ENCODE results near the gene MAN1C1. TPM values are rescaled to one million over a fixed set of nuclear protein-coding genes. Genes with fewer than 3 reads are reported as not detected.

MAN1C1 gene
- polyA plus RNA-seq, 1 donor from 2014 or later, result 1.3 TPM

GRCh38 chr1:25807480-25808390, 191.1 kb downstream of the MAN1C1 start:
- no peak overlapping the region for H2AFZ ChIP-seq (ENCODE audit: low read depth, low read length)
- H3K4me2 ChIP-seq (ENCODE audit: low read length), result no peak overlapping the region
- no peak overlapping the region for H3K4me3 ChIP-seq (ENCODE audit: low read length)
- H3K9ac ChIP-seq (ENCODE audit: low read length), result no peak overlapping the region
- no peak overlapping the region for H3K27ac ChIP-seq (ENCODE audit: low read length)
- H3F3A ChIP-seq (ENCODE audit: insufficient read depth, low read length, poor library complexity, severe bottlenecking), result no peaks in the 10 kb centered on the region
- no peaks in the 10 kb centered on the region for H3K9me2 ChIP-seq (ENCODE audit: insufficient read depth, low read length)
- no peaks in the 10 kb centered on the region for H3K79me2 ChIP-seq (replicated peaks; ENCODE audit: insufficient read depth, low read length)
- no peaks in the 10 kb centered on the region for H3K36me3 ChIP-seq (ENCODE audit: insufficient read depth, low read length)
- no peaks in the 10 kb centered on the region for H4K20me1 ChIP-seq (ENCODE audit: insufficient read depth)
- TF ChIP-seq EZH2 (IDR thresholded peaks at IDR 0.05; ENCODE audit: borderline replicate concordance, insufficient read depth, low read length, poor library complexity, severe bottlenecking) (no peak), RAD21 (conservative IDR thresholded peaks at IDR 0.05) (no peak), REST (IDR thresholded peaks at IDR 0.05; ENCODE audit: borderline replicate concordance) (no peak), MXI1 (conservative IDR thresholded peaks at IDR 0.05; ENCODE audit: poor library complexity, severe bottlenecking) (no peak), TAF1 (IDR thresholded peaks at IDR 0.05; ENCODE audit: low read depth) (no peak), CTCF (IDR thresholded peaks at IDR 0.05; ENCODE audit: poor library complexity, severe bottlenecking) (no peak), EP300 (conservative IDR thresholded peaks at IDR 0.05; ENCODE audit: poor library complexity, severe bottlenecking) (no peak), POLR2AphosphoS5 (IDR thresholded peaks at IDR 0.05) (no peak), SMC3 (conservative IDR thresholded peaks at IDR 0.05; ENCODE audit: poor library complexity) (no peak)
- H3K9me3 ChIP-seq (ENCODE audit: low read length), result no peaks in the 10 kb centered on the region
- no peaks in the 10 kb centered on the region for H3K27me3 ChIP-seq (ENCODE audit: insufficient read depth, low read depth, low read length)

- no peak overlapping the region for H3K27ac ChIP-seq (ENCODE audit: low read length)
Measured at GRCh38 chr1:25808481-25809244, 192.1 kb downstream of the MAN1C1 start.

More at GRCh38 chr1:25808481-25809244, 192.1 kb downstream of the MAN1C1 start:
- no peaks in the 10 kb centered on the region for H4K20me1 ChIP-seq (ENCODE audit: insufficient read depth)
- TF ChIP-seq MXI1 (conservative IDR thresholded peaks at IDR 0.05; ENCODE audit: poor library complexity, severe bottlenecking) (no peak), POLR2AphosphoS5 (IDR thresholded peaks at IDR 0.05) (no peak), EP300 (conservative IDR thresholded peaks at IDR 0.05; ENCODE audit: poor library complexity, severe bottlenecking) (no peak), REST (IDR thresholded peaks at IDR 0.05; ENCODE audit: borderline replicate concordance) (no peak), CTCF (IDR thresholded peaks at IDR 0.05; ENCODE audit: poor library complexity, severe bottlenecking) (no peak), RAD21 (conservative IDR thresholded peaks at IDR 0.05) (no peak), EZH2 (IDR thresholded peaks at IDR 0.05; ENCODE audit: borderline replicate concordance, insufficient read depth, low read length, poor library complexity, severe bottlenecking) (no peak), TAF1 (IDR thresholded peaks at IDR 0.05; ENCODE audit: low read depth) (no peak), SMC3 (conservative IDR thresholded peaks at IDR 0.05; ENCODE audit: poor library complexity) (no peak)
- no peaks in the 10 kb centered on the region for H3K27me3 ChIP-seq (ENCODE audit: insufficient read depth, low read depth, low read length)
- H3K36me3 ChIP-seq (ENCODE audit: insufficient read depth, low read length), result no peaks in the 10 kb centered on the region
- no peak overlapping the region for H3K9ac ChIP-seq (ENCODE audit: low read length)
- H2AFZ ChIP-seq (ENCODE audit: low read depth, low read length), result no peak overlapping the region
- H3K4me3 ChIP-seq (ENCODE audit: low read length), result no peak overlapping the region
- H3K9me3 ChIP-seq (ENCODE audit: low read length), result no peaks in the 10 kb centered on the region
- H3K9me2 ChIP-seq (ENCODE audit: insufficient read depth, low read length), result no peaks in the 10 kb centered on the region
- no peaks in the 10 kb centered on the region for H3K79me2 ChIP-seq (replicated peaks; ENCODE audit: insufficient read depth, low read length)
- H3K4me2 ChIP-seq (ENCODE audit: low read length), result no peak overlapping the region
- no peaks in the 10 kb centered on the region for H3F3A ChIP-seq (ENCODE audit: insufficient read depth, low read length, poor library complexity, severe bottlenecking)
